NCI-H146 (cell line): ENCODE data around the gene SULT1B1.

ENCODE experiments used
- DNase-seq: peaks from one replicate; lab custom pipeline; 2025; lab: John Stamatoyannopoulos, UW

The SULT1B1 gene

GRCh38 chr4:69749771-69750170, 10.6 kb downstream of the SULT1B1 start:
- DNase-seq, result no peak

GRCh38 chr4:69748173-69748572, 12.2 kb downstream of the SULT1B1 start:
- no peak for DNase-seq

- DNase-seq, result no peak
These were observed 16.3 kb downstream of the SULT1B1 start for GRCh38 chr4:69744157-69744478.

GRCh38 chr4:69743476-69744156, 16.8 kb downstream of the SULT1B1 start:
- no peak for DNase-seq

GRCh38 chr4:69742596-69742995, 17.8 kb downstream of the SULT1B1 start:
- no peak for DNase-seq

GRCh38 chr4:69738872-69739271, 21.5 kb downstream of the SULT1B1 start:
- no peak for DNase-seq

GRCh38 chr4:69735119-69735518, 25.3 kb downstream of the SULT1B1 start:
- no peak for DNase-seq

- no peak for DNase-seq
These were observed 28.6 kb downstream of the SULT1B1 start for GRCh38 chr4:69731847-69732246.

GRCh38 chr4:69731241-69731640, 29.2 kb downstream of the SULT1B1 start:
- DNase-seq, result no peak

GRCh38 chr4:69730002-69730401, 30.4 kb downstream of the SULT1B1 start:
- no peak for DNase-seq

- DNase-seq, result no peak
These were observed 32.5 kb downstream of the SULT1B1 start for GRCh38 chr4:69727926-69728325.

GRCh38 chr4:69727426-69727825, 33.0 kb downstream of the SULT1B1 start:
- DNase-seq, result no peak

GRCh38 chr4:69726971-69727370, 33.4 kb downstream of the SULT1B1 start:
- no peak for DNase-seq

- no peak for DNase-seq
These were observed 41.8 kb downstream of the SULT1B1 start for GRCh38 chr4:69718396-69719271.

- no peak for DNase-seq
These were observed 42.6 kb downstream of the SULT1B1 start for GRCh38 chr4:69717778-69718177.

GRCh38 chr4:69716654-69717053, 43.8 kb downstream of the SULT1B1 start:
- DNase-seq, result no peak

GRCh38 chr4:69714086-69714485, 46.3 kb downstream of the SULT1B1 start:
- no peak for DNase-seq

- DNase-seq, result no peak
These were observed 46.8 kb downstream of the SULT1B1 start for GRCh38 chr4:69713593-69713992.

- no peak for DNase-seq
These were observed 49.8 kb downstream of the SULT1B1 start for GRCh38 chr4:69710580-69710979.

- no peak for DNase-seq
These were observed 52.2 kb downstream of the SULT1B1 start for GRCh38 chr4:69708211-69708610.

GRCh38 chr4:69707807-69708206, 52.6 kb downstream of the SULT1B1 start:
- DNase-seq, result no peak

GRCh38 chr4:69702201-69702600, 58.2 kb downstream of the SULT1B1 start:
- DNase-seq, result no peak

- DNase-seq, result no peak
These were observed 58.7 kb downstream of the SULT1B1 start for GRCh38 chr4:69701696-69702095.
